HEK293T (cell line): Measurements from ENCODE around the gene NR2C1.

ENCODE experiments used
- CTCF ChIA-PET: fragments of 350-600 bp; formaldehyde crosslinking; extraction: SDS; loops from one replicate; lab custom pipeline; 2021; ENCODE audit warnings: antibody characterized with exemption, inconsistent platforms; lab: Yijun Ruan, JAX
- POLR2A ChIA-PET: fragments of 350-600 bp; formaldehyde crosslinking; extraction: SDS; loops from one replicate; lab custom pipeline; 2020; ENCODE audit warnings: antibody characterized with exemption, inconsistent platforms; lab: Yijun Ruan, JAX
- DNase-seq: peaks from one replicate; pipeline ENCODE4 v3.0.0; 2012; ENCODE audit warnings: mixed read lengths; ENCODE audit errors: extremely low spot score
- ARNT ChIP-seq: fragments of 450-650 bp; IDR thresholded peaks from 2 replicates; pipeline ENCODE4 v1.6.1; 2017; ENCODE audit warnings: mild to moderate bottlenecking
- BHLHE40 ChIP-seq: fragments of 450-650 bp; IDR thresholded peaks from 2 replicates; pipeline ENCODE4 v1.6.1; 2016; ENCODE audit warnings: mild to moderate bottlenecking, moderate library complexity, borderline replicate concordance
- CTBP1 ChIP-seq: fragments of 450-650 bp; IDR thresholded peaks from 2 replicates; pipeline ENCODE4 v1.6.1; 2016; ENCODE audit warnings: borderline replicate concordance
- ELF4 ChIP-seq: fragments of 450-650 bp; IDR thresholded peaks from 2 replicates; pipeline ENCODE4 v1.6.1; 2017; ENCODE audit warnings: antibody characterized with exemption
- FOXA1 ChIP-seq: fragments of 450-650 bp; IDR thresholded peaks from 2 replicates; pipeline ENCODE4 v1.6.1; 2016; ENCODE audit warnings: mild to moderate bottlenecking
- FOXK2 ChIP-seq: fragments of 450-650 bp; IDR thresholded peaks from 2 replicates; pipeline ENCODE4 v1.6.1; 2016; ENCODE audit warnings: mild to moderate bottlenecking
- FOXM1 ChIP-seq: fragments of 450-650 bp; IDR thresholded peaks from 2 replicates; pipeline ENCODE4 v1.6.1; 2017; ENCODE audit warnings: mild to moderate bottlenecking, borderline replicate concordance
- HDGF ChIP-seq: fragments of 450-650 bp; IDR thresholded peaks from 2 replicates; pipeline ENCODE4 v1.6.1; 2017; ENCODE audit warnings: antibody characterized with exemption, borderline replicate concordance
- L3MBTL2 ChIP-seq: fragments of 450-650 bp; conservative IDR thresholded peaks from 2 replicates; pipeline ENCODE4 v1.6.1; 2016; ENCODE audit warnings: mild to moderate bottlenecking
- LEF1 ChIP-seq: fragments of 450-650 bp; IDR thresholded peaks from 2 replicates; pipeline ENCODE4 v1.6.1; 2017; ENCODE audit warnings: mild to moderate bottlenecking, borderline replicate concordance
- NFRKB ChIP-seq: fragments of 450-650 bp; IDR thresholded peaks from 2 replicates; pipeline ENCODE4 v1.6.1; 2016; ENCODE audit warnings: mild to moderate bottlenecking, moderate library complexity
- PKNOX1 ChIP-seq: fragments of 450-650 bp; IDR thresholded peaks from 2 replicates; pipeline ENCODE4 v1.6.1; 2016
- SP1 ChIP-seq: fragments of 450-650 bp; IDR thresholded peaks from 2 replicates; pipeline ENCODE4 v1.6.1; 2017
- SUZ12 ChIP-seq: fragments of 450-650 bp; IDR thresholded peaks from 2 replicates; pipeline ENCODE4 v1.6.1; 2016; ENCODE audit warnings: mild to moderate bottlenecking
- TARDBP ChIP-seq: fragments of 450-650 bp; IDR thresholded peaks from 2 replicates; pipeline ENCODE4 v1.6.1; 2016
- ZNF384 ChIP-seq: fragments of 450-650 bp; IDR thresholded peaks from 2 replicates; pipeline ENCODE4 v1.6.1; 2016

Gene NR2C1

GRCh38 chr12:94980577-94980976 is 92.8 kb downstream of the NR2C1 start:
- no peak for DNase-seq
- CTCF ChIA-PET = interaction anchor here (0.6 kb wide), 1 partner anchor 219 kb away, joined by 3 read pairs; no protein-coding TSS in a partner anchor
- TF ChIP-seq BHLHE40 = no peak
- no peak for TF ChIP-seq FOXK2
- no peak for TF ChIP-seq CTBP1
- no peak for TF ChIP-seq SUZ12
- TF ChIP-seq PKNOX1 = no peak
- no peak for TF ChIP-seq NFRKB
- no peak for TF ChIP-seq L3MBTL2
- no peak for TF ChIP-seq ZNF384
- TF ChIP-seq FOXM1 = no peak
- no peak for TF ChIP-seq LEF1
- TF ChIP-seq HDGF = no peak
- POLR2A ChIA-PET = no interaction called here

- CTCF ChIA-PET = interaction anchor here (0.6 kb wide), 1 partner anchor 151 kb away, joined by 4 read pairs; no protein-coding TSS in a partner anchor
These were observed 93.5 kb downstream of the NR2C1 start for GRCh38 chr12:94979941-94980340.

GRCh38 chr12:94977766-94978468 is 95.5 kb downstream of the NR2C1 start:
- DNase-seq = no peak
- CTCF ChIA-PET = interaction anchor here (0.6 kb wide), 1 partner anchor 433 kb away, joined by 8 read pairs; no protein-coding TSS in a partner anchor
- POLR2A ChIA-PET = interaction anchor here (1.2 kb wide), 1 partner anchor 8 kb away, joined by 3 read pairs; no protein-coding TSS in a partner anchor
- no peak for TF ChIP-seq HDGF

More at GRCh38 chr12:94979941-94980340, 93.5 kb downstream of the NR2C1 start:
- no peak for DNase-seq
- TF ChIP-seq ARNT = no peak
- TF ChIP-seq HDGF = no peak
- TF ChIP-seq LEF1 = no peak
- no peak for TF ChIP-seq SUZ12
- TF ChIP-seq ELF4 = no peak
- no peak for TF ChIP-seq FOXA1
- TF ChIP-seq FOXM1 = no peak
- no peak for TF ChIP-seq L3MBTL2
- no peak for TF ChIP-seq PKNOX1
- TF ChIP-seq TARDBP = no peak
- no peak for TF ChIP-seq ZNF384
- no peak for TF ChIP-seq FOXK2
- TF ChIP-seq SP1 = no peak
- no peak for TF ChIP-seq CTBP1
- POLR2A ChIA-PET = no interaction called here

GRCh38 chr12:94973221-94973620 is 100.2 kb downstream of the NR2C1 start:
- no peak for TF ChIP-seq FOXM1
- no peak for TF ChIP-seq LEF1
- no peak for TF ChIP-seq PKNOX1
- TF ChIP-seq HDGF = no peak
- TF ChIP-seq SUZ12 = no peak
- no peak for TF ChIP-seq CTBP1
- TF ChIP-seq FOXK2 = no peak
- TF ChIP-seq L3MBTL2 = no peak
- TF ChIP-seq TARDBP = no peak
- no peak for TF ChIP-seq ARNT
- TF ChIP-seq FOXA1 = no peak
- no peak for TF ChIP-seq NFRKB
- DNase-seq = no peak
- CTCF ChIA-PET = interaction anchor here (0.6 to 1.3 kb wide), 5 partner anchors 12 to 98 kb away, joined by 3 to 6 read pairs (median 3); partner anchors contain the start of gene NDUFA12
- POLR2A ChIA-PET = interaction anchor here (1.7 kb wide), 1 partner anchor 30 kb away, joined by 9 read pairs; the partner anchor contains the start of gene NDUFA12

GRCh38 chr12:94972795-94973194 is 100.6 kb downstream of the NR2C1 start:
- TF ChIP-seq PKNOX1 = no peak
- TF ChIP-seq L3MBTL2 = no peak
- no peak for TF ChIP-seq SUZ12
- TF ChIP-seq FOXK2 = no peak
- TF ChIP-seq TARDBP = no peak
- no peak for TF ChIP-seq FOXM1
- TF ChIP-seq LEF1 = no peak
- TF ChIP-seq ZNF384 = no peak
- no peak for TF ChIP-seq FOXA1
- no peak for TF ChIP-seq SP1
- no peak for TF ChIP-seq ARNT
- no peak for TF ChIP-seq BHLHE40
- TF ChIP-seq NFRKB = no peak
- no peak for TF ChIP-seq CTBP1
- no peak for TF ChIP-seq ELF4
- TF ChIP-seq HDGF = no peak
- ChIA-PET CTCF (interaction anchor here (0.6 to 0.8 kb wide), 4 partner anchors 13 to 52 kb away, joined by 3 to 6 read pairs (median 4); partner anchors contain the start of gene NDUFA12), POLR2A (interaction anchor here (1.7 kb wide), 1 partner anchor 31 kb away, joined by 9 read pairs; the partner anchor contains the start of gene NDUFA12)
- no peak for DNase-seq

GRCh38 chr12:94971923-94972322 is 101.5 kb downstream of the NR2C1 start:
- DNase-seq = no peak
- CTCF ChIA-PET = no interaction called here
- POLR2A ChIA-PET = no interaction called here
- TF ChIP-seq L3MBTL2 = no peak
- no peak for TF ChIP-seq ARNT
- TF ChIP-seq SP1 = no peak
- TF ChIP-seq NFRKB = no peak
